ENCODE results near the gene ATP5MK.
"Not testable (repeated sequence)": the region's sequence is repeated elsewhere in the genome, so short reads cannot be mapped to it uniquely, and the experiment has no call there.

Gene ATP5MK

GRCh38 chr10:103395754-103396066 is 565 bp downstream of the ATP5MK start:
- DNase-seq, result no peak

- DNase-seq, result no peak
These were observed 2.1 kb downstream of the ATP5MK start for GRCh38 chr10:103394180-103394579.

GRCh38 chr10:103382769-103383168 is 13.5 kb downstream of the ATP5MK start:
- no peak for DNase-seq

GRCh38 chr10:103374263-103374662 is 22.0 kb downstream of the ATP5MK start:
- no peak for DNase-seq

GRCh38 chr10:103373544-103373943 is 22.7 kb downstream of the ATP5MK start:
- no peak for DNase-seq

- peak; percentile 93 for DNase-seq
These were observed 28.3 kb downstream of the ATP5MK start, which contains the start of gene TAF5 for GRCh38 chr10:103367782-103368518. Gene TAF5, plus strand, starts transcription at chr10:103367976. Its CDS starts 14 bp downstream, at chr10:103367990.

- no peak for DNase-seq
These were observed 28.9 kb downstream of the ATP5MK start for GRCh38 chr10:103367379-103367781.

- not testable (repeated sequence) for DNase-seq
These were observed 35.5 kb downstream of the ATP5MK start for GRCh38 chr10:103360791-103361190.

- not testable (repeated sequence) for DNase-seq
These were observed 36.8 kb downstream of the ATP5MK start for GRCh38 chr10:103359493-103359892.

- no peak for DNase-seq
These were observed 40.2 kb downstream of the ATP5MK start for GRCh38 chr10:103355906-103356599.

GRCh38 chr10:103354567-103354966 is 41.7 kb downstream of the ATP5MK start:
- not testable (repeated sequence) for DNase-seq

- no peak for DNase-seq
These were observed 43.0 kb downstream of the ATP5MK start for GRCh38 chr10:103353281-103353680.

- peak; percentile 92 for DNase-seq
These were observed 45.6 kb downstream of the ATP5MK start, which contains the start of gene PCGF6 for GRCh38 chr10:103350517-103351260. Gene PCGF6, minus strand, starts transcription at chr10:103351140. Its CDS starts 74 bp downstream, at chr10:103351066.

GRCh38 chr10:103350175-103350516 is 46.1 kb downstream of the ATP5MK start:
- peak; percentile 28 for DNase-seq
